SHP77 (cell line): ENCODE measurements around the gene KLHL18.
"Not testable (repeated sequence)": the region's sequence is repeated elsewhere in the genome, so short reads cannot be mapped to it uniquely, and the experiment has no call there.

Experiments
- DNase-seq, 2 experiments: peaks; one replicate each; lab custom pipeline; 2025; lab: John Stamatoyannopoulos, UW

Gene KLHL18

DNA sequence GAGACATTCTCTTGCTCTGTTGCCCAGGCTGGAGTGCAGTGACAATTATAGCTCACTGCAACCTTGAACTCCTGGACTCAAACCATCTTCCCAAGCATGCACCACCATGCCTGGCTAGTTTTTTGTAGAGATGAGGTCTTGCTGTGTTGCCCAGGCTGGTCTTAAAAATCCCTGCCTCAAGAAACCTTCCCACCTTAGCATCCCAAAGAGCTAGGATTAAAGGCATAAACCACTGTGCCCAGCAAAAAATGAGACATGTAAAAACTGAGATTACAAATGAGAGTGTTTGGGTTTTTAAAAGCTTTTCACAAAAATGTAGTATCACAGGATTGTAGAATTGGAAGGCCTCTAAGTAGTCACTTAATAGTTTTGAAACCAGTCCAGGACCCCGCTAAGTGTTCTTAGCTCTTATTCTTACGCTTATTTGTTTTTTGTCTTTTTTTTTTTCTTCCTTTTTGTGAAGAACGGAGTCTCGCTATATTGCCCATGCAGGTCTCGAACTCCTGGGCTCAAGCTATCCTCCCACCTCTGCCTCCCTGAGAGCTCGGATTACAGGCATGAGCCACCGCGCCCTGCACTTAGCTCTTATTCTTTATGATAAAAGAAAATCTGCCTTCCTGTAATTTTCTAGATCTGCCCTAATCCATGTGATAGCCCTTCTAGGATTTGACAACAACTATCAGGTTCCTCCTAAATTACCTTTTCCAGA lies 31.5 kb downstream of the KLHL18 start:
- no peak for DNase-seq

DNA sequence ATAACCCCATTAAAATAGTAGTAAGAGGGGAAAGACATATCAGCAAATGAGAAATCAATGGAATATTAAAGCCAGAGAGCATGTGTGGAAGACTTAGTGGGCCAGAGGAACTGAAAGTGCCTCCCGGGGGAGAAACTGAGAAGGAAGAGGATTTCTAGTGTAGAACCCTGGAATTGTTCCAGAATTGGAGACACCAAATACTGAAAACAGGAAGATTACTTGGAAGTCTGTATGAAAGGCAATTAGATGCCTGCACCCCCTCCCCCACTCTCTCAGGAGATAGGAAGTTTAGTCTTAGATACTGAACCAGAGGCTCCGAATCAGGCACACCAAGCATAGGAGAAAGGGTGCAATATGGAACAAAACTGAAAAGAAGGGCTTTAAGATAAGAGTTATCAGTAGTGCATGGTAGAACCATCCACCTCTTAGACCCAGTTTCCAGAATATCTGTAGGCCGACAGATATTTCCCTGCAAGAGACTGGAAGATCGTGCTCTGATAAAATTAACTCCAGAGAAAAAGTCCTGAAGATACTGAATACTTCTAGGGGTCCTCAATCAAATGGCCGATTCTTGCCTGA lies 32.4 kb downstream of the KLHL18 start:
- no peak for DNase-seq

DNA sequence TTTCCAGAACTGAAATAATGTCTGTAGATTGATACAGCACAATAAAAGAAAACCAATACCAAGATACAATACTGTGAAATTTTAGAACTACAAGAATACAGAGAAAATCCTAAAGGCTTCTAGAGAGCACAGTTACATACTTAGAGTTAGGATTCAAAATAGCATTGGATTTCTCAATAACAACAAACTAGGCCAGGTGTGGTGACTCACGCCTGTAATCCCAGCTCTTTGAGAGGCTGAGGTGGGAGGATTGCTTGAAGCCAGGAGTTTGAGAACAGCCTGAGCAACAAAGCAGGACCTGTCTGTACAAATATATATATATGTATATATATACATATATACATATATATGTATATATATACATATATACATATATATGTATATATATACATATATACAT lies 33.4 kb downstream of the KLHL18 start:
- DNase-seq: not testable (repeated sequence)

DNA sequence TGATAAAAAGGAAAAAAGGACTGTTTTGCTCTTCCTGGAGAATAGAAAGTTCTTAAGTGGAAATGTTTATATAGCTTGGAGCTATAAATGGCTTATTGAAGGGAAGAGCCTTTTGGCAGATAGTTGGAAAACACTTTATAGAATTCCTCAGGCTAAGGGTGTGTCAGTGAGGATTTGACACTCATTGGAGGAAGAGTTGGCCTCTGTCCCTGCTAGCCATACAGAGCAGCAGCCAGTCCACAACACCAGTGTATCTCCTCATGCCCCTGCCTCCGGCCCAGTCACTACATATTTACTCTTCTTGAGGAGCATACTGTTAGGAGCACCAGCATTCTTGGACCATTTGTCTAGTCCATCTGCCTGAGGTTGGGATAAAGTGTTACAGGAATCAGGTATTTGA lies 36.2 kb downstream of the KLHL18 start:
- no peak for DNase-seq

DNA sequence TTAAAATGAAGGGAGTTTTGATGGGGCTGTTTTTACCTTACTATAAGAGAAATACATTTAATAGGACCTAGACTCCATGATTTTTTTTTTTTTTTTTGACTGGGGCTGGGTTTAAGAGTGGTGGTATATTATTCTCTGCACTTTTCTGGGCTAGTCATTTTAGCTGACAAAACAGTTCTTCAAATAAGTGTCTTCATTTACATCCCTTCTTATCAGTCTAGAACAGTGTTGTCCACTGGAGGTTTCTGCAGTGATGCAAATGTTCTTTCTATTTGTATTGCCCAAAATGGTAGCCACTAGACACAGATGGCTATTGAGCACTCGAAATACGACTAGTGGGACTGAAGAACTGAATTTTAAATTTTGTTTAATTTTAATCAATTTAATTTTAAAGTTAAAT lies 37.2 kb downstream of the KLHL18 start:
- no peak for DNase-seq

DNA sequence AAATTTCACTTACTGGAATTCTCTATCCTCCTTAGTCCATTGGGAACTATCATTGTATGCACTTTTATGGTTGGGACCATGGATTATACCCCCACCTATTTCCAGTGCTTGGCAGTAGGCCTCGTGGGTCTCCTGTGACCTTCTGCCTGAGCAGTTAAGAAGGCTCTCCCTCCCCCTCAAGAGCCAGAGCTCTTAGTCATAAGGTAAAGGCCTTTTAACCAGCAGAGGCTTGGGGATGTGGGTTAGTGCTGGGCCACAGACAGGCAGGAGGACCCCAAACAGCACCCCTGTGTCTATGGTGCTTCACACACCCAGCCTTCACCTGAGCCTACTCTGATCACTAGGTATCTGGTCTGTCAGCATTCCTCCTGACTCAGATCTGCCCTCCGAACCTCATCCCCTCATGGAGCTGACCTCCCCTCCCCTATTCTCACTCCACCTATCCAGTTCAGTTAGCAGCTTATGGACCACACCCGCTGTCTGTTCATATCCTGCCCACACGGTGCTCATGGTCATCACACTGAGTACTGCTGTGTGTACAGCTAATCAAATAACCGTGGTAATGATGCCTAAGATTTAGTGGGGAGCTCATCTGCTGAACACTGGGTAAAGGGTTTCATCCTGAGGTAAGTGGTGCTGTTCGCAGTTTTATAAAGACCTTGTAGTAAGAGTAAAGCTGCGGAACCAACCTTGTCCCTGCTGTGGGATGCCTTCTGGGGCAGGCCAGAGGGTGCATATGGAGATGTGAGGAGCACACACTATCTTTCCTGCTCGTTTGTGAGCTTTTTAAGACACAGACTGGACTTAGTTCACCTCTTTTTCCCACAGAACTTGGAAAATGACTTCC lies 40.9 kb downstream of the KLHL18 start:
- DNase-seq: no peak

DNA sequence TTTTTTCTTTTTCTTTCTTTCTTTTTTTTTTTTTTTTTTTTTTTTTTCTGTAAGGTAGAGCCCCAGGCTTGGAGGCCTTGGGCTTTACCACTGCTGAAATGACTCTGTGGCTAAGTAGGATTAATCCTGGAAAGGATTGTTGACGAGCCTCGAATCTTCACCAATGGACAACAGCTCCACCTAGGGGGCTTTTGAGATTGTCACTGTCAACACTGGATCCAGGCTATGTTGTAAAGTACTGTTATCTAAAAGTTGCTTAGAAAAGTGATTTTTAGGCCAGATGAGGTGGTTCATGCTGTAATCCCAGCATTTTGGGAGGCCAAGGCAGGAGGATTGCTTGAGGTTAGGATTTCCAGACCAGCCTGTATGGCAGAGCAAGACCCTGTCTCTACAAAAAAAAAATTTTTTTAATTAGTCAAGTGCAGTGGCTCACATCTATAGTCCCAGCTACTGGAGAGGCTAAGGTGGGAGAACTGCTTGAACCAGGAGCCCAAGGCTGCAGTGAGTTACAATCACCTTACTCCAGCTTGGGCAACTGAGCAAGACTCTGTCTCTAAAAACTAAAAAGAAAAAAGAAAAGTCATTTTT lies 41.6 kb downstream of the KLHL18 start:
- DNase-seq: peak; percentile 30 to 35

DNA sequence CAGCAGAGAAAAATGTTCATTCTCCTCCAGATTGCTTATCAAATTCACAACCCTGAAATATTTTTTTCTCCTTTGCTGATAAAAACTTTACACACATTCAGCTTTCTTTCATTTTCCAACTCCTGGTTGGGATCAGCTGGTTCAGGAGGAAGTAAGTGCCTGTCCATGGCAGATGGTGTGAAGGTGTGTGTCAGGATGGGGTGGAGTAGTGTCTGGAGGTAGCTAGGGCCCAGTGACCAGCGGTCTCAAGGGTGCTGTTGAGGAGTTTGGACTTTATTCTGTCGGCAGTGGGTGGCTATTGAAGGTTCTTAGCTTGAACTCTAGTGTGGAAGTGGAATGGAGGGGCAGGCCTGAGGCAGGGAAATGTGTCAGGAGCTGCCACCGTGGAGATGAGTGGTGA lies 51.2 kb downstream of the KLHL18 start:
- no peak for DNase-seq

DNA sequence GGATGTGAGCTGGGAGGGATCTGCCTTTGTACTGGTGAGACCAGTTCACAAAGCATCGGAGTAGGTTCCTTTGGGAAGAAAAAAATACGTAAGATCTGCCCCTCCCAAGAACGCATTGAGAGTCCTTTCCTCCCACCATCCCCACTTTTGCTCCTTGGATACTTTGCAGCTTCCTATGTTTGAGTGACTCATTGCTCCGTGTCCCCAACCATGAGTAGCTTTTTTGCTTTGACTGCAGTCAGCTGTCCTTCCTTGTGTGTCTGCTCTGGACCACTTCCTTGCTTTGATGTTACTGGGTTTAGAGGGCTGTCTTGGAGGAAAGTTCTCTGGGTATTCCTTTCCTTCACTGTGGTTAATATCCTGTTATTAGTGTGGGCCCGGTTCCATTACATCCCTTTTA lies 54.9 kb downstream of the KLHL18 start:
- no peak for DNase-seq

DNA sequence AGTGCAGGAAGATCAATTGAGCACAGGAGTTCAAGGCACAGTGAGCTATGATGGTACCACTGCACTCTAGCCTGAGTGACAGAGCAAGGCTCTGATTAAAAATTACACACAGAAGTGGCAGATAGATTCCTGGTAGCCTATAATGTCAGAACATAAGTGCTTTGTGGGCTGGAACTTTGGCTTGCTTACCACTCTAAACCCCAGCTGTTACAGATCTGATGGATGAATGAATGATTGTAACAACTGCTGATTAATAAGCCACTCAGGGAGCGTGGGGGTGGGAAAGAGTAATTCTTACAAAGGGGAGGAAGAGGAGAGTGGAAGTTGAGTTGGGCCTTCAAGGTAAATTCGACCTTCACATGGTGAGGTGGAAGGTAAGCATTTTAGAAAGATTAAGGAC lies 57.2 kb downstream of the KLHL18 start:
- DNase-seq: no peak

DNA sequence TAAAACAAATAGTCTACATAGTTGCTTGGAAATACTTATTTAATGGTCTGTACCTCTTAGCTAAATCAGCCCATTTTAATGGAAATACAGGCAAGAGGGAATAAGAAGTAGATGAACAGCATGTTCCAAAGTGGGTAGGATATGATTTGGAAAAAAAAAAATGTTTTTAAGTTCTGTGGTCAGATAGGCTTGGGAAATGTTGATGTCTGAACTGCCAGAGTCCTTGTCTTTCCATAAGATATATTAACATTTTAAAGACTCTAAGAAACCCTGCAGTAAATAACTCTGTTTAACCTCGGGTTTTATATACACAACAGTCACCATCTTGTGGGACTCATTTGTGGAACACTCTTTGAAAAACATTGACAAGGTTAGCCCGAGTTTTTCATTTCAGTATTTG lies 58.1 kb downstream of the KLHL18 start:
- no peak for DNase-seq

DNA sequence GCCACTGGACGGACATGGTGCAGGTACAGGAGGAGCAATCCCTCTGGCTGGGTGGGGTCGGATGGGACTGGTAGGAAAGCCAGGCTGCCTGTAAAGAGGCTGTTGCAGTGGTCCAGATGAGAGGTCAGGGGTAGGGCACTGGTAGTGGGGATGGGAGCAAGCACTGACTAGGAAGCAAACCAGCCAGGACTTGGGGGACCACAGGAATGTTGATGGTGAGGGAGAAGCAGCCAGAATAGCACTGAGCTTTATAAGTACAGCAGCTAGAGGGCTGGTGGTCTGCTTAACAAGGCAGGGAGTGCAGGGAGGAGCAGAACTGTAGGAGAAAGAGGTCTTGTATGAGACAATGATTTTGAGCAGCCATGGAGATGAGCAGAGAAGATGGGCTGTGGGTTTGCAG lies 59.4 kb downstream of the KLHL18 start:
- DNase-seq: no peak

DNA sequence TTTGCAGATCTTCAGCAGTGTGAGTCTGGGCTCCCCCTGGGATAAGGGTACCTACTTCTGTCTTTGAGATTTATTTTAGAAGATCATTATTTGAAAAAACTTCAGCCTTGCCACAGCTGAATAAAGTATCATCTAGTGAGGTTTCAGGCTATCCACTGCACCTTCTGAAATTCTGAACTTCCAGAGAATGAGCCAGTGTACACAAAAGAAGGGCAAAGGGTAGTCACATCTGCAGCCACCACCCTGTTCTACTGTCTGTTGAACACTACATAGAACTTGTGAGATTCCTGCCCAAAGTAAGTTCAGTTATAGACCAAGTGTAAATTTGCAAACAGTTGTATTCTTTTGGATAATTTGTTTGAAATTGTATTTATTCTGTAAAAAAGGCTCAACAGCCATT lies 60.1 kb downstream of the KLHL18 start:
- no peak for DNase-seq

DNA sequence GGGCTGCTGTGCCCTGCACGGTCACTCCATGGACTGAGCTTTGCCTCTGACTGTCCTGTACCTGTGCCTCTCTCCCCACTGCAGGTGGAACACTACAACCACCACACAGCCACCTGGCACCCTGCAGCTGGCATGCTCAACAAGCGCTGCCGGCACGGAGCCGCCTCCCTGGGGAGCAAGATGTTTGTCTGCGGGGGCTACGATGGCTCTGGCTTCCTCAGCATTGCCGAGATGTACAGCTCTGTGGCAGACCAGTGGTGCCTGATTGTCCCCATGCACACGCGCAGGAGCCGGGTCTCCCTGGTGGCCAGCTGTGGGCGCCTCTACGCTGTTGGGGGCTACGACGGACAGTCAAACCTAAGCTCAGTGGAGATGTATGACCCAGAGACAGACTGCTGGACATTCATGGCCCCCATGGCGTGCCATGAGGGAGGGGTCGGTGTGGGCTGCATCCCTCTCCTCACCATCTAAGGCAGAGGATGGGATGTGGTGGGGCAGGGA lies 60.8 kb downstream of the KLHL18 start:
- no peak for DNase-seq

DNA sequence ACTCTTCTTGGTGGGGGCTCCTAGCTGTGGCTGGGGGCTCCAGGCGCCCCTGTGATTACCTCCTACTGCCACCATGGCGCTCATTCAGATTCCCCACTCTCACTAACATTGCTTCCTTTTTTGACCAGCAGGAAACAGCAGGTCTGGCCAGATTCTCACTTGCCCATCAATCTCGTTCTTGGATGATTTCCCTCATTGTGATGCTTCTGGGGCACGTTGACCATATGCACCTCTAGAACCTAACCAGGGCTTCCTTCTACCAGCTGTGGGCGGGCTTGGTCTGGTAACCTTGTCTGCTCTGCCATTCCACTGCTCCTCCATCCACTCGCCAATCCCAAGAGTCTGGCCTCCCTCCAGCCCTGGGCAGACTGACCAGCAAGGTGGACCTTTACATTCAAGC lies 62.2 kb downstream of the KLHL18 start:
- DNase-seq: no peak

DNA sequence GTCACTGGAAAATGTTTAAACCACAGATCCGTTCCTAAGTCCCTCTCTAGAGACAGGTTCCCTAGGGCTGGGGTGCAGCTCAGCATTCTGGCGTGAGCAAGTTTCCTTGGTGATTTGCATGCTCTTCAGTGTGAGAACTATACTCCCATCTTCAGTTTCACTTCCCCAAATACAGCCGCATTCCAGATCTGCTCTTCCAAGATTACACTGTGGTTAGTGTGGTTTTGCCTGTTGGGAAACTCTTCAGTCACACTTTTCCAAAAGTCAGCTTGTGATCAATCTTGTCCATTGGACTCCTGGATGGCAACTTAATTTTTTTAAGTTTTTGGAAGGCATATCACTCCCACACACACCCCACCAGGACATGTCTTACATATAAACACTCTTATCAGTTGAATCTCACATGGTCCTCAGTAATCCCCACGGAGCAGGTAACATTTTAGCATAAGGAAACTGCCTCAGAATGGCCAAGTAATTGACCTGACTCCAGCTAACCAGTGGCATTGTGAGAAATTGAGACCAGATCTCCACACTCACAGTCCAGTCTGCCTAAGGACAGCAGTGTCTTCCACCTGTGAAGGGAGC lies 64.6 kb downstream of the KLHL18 start:
- no peak for DNase-seq

DNA sequence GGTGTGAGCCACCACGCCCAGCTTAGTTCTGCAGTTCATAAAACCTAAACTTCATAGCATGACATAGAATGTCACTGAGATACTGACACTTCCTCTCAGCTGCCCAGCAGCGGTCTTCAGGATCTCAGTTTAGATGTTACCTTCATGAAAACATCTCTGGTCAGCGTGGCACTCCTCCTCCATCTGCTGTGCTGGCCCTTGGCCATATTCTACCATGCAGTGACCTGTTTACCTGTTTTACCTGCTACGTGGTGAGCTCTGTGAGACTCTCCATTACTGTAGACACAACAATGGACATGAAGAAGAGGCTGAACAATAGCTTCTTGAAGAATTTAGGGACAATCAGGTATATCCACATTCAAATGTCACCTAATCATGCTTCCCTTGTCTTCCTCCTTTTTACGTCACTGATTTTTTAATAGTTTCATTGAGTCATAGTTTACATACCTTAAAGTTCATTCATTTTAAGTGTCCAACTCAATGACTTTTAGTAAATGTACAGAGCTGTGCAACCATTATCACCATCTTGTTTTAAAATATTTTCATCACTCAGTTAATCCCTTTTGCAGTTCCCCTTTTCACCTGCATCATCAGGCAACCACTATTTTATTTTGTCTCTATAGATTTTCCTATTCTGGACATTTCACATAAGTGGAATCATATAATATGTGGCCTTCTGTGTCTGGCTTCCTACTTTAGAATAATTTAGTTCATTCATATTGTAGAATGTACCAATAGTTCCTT lies 65.8 kb downstream of the KLHL18 start:
- no peak for DNase-seq

DNA sequence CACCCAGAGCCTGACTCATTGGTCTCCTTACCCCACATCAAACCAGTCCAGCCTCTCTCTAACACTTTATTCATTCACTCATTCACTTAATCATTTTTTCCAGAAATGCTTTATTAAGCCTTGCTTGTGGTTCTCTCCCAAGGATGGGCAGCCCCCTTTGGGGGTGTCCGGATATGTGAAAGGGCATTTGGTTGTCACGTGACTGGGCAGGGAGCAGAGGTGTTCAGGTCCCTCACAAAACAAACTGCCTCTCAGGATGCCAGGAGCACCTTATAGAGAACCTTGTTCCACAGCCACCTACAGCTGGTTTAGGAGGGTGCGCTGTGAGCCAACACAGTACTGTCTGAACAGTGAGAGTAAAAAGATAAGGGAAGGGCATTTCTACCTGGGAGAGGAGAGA lies 72.3 kb downstream of the KLHL18 start:
- no peak for DNase-seq

DNA sequence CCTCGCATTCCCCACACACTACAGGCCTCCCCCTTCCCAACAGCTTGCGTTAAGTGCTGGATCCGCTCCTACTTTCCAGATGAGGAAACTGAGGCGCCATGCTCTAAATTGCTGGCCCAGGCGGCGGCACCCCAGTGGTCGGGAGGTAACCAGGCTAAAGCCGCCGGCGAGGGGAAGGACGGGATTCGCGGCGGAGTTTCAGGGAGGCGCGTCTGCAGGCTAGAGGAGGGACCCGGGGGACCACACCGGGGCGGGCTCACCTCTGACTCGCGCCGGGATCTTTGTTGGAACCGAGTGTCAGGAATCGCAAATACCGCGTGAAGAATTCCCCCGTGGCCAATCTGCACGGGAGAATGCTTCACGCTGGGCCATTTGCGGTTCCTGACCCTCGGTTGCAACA lies 73.5 kb downstream of the KLHL18 start:
- DNase-seq: no peak

DNA sequence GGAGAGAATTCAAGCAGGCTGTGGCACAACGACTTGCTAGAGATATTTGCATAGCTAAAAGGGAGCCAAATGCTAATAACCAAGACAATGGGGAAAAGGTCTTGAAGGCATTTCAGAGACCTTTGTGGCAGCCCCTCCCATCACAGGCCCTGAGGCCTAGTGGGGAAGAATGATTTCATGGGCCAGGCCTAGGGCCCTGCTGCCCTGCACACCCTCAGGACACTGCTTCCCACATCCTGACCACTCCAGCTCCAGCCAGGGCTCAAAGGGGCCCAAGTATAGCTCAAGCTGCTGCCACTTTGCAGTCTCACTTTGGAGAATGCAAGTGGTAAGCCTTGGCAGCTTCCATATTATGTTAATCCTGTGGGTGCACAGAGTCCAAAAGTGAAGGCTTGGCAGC lies 76.6 kb downstream of the KLHL18 start:
- DNase-seq: no peak

DNA sequence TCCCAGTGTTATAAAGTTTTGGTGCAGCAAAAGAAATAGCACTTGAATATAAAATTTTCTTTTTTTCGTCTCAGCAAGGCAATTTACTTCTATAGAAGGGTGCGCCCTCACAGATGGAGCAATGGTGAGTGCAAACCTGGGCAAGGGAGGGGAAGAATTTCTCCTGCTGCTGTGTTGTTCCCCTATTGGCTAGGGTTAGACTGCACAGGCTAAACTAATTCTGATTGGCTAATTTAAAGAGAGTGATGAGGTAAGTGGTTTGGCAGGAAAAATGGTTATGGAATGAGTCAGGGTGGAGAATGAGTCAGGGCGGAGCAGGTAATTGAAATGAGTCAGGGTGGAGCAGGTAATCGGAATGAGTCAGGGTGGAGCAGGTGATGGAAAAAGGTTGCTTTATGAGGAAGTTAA lies 77.4 kb downstream of the KLHL18 start:
- DNase-seq: not testable (repeated sequence)

DNA sequence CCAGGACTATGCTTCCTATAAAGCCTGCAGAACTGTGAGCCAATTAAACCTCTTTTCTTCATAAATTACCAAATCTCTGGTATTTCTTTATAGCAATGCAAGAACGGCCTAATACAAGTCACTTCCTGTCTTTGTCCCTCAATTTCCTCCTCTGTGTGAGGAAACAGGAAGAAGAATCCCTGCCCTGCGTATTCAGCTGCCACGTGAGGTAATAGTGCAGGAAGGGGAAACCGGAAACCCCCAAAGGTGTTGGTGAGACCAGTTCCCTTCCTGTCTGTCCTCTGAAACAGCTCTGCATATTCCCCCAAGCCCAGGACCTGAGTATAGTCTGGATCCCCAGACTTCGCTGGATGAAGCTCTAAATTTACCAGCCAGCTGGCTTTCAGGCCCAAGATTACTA lies 80.0 kb downstream of the KLHL18 start:
- no peak for DNase-seq
